Skeletal muscle cell (primary cell): Measurements from ENCODE around the gene RPN1.
A peak's percentile ranks its signal among the peaks of the same experiment; 100 is the strongest.
"Not testable (repeated sequence)": the region's sequence is repeated elsewhere in the genome, so short reads cannot be mapped to it uniquely, and the experiment has no call there.

ENCODE experiments used
- DNase-seq: peaks from one replicate; pipeline ENCODE4 v3.0.0-alpha.2; 2010; ENCODE audit warnings: low read depth
- H3K4me3 ChIP-seq: 2 replicates; pipeline ENCODE4 v1.5.1; 2011; ENCODE audit warnings: low read depth, mild to moderate bottlenecking, control low read depth, low read length, moderate library complexity

The RPN1 gene

GRCh38 chr3:128587391-128587790, 63.2 kb downstream of the RPN1 start:
- no peak for DNase-seq
- no peak overlapping the region for H3K4me3 ChIP-seq

GRCh38 chr3:128586932-128587331, 63.7 kb downstream of the RPN1 start:
- H3K4me3 ChIP-seq, DNase-seq: not testable (repeated sequence)

GRCh38 chr3:128586391-128586790, 64.2 kb downstream of the RPN1 start:
- not testable (repeated sequence) for H3K4me3 ChIP-seq, DNase-seq

GRCh38 chr3:128585974-128586373, 64.6 kb downstream of the RPN1 start:
- no peak overlapping the region for H3K4me3 ChIP-seq
- peak; percentile 16 for DNase-seq

DNA sequence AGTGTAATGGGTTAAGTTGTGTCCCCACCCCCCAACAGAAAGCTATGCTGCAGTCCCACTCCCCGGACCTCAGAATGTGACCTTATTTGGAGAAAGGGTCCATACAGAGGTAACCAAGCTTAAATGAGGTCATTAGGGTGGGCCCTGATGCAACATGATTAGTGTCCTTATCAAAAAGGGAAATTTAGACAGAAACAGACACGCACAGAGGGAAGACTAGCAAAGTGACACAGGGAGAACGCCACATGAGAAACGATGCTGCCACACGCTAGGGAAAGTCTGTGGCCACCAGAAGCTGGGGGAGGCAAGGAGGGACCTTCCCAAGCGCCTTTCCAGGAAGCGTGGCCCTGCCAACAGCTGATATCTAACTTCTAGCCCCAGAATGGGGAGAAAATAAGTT, 65.4 kb downstream of the RPN1 start:
- H3K4me3 ChIP-seq = no peak overlapping the region
- no peak for DNase-seq

GRCh38 chr3:128584412-128585020, 66.1 kb downstream of the RPN1 start:
- no peak overlapping the region for H3K4me3 ChIP-seq

DNA sequence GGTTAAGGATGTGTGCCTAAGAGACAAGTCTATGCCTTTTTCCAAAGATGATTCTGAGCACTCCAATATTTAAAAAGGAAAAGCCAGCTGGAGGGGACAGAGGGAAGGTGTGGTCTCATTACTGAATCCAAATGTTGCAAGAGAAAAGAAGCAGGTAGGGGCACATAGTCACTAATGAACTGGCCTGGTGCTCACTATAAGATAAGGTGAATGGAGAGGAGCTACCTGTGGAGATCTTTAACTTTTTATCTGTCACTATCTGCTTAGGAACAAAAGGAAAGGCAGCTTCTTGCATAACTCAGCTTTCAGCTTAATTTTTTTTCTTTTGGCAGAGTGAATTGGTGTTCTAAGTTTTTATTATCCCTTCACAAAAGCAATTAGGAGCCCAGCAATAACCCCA, 69.1 kb downstream of the RPN1 start:
- no peak for DNase-seq
- H3K4me3 ChIP-seq = no peak overlapping the region

More at GRCh38 chr3:128584412-128585020, 66.1 kb downstream of the RPN1 start:
- DNase-seq = peak; percentile 27

DNA sequence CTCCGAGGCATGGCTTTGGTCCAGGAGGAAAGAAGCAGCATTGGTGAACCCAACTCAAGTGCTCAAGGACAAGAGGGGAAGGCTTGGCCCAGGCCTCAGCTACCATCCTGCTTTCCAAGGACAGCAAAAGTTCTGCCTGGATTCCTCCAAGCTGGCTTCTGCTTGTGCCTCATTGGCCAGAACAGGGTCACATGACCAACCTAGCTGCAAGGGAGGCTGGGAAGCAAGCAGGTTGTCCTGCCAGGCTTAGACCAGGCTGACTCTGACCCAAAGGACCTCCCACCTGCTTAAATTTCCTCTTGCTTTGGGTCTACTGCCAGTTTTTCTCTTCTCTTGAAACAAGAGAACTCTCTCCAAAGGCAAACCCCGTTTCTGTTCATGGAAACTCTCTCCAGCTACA, 70.7 kb downstream of the RPN1 start:
- H3K4me3 ChIP-seq = no peak overlapping the region
- no peak for DNase-seq

- no peak for DNase-seq
- H3K4me3 ChIP-seq = no peak overlapping the region
Observed at GRCh38 chr3:128578346-128578745, 72.3 kb downstream of the RPN1 start.

- no peak for DNase-seq
- no peak overlapping the region for H3K4me3 ChIP-seq
Observed at GRCh38 chr3:128577711-128578110, 72.9 kb downstream of the RPN1 start.

DNA sequence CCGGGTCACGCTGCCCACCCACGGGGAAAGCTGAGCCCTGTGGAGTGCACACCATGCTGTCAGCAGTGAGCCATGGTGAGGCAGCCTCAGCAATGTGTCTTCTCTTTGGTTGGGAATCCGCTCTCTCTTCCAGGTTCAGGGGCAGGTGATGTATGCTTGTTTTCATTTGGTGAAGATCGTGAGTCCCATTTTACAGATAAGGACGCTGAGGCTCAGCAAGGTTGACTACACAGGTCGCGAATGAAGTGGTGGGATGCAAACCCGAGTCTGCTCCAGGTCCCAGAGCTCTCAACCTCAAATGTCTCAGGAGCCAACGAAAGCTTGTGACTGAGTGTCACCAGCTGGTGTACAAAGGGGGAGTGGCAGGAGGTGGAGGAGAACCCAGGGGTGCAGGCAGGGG, 74.3 kb downstream of the RPN1 start:
- H3K4me3 ChIP-seq = no peak overlapping the region
- no peak for DNase-seq

DNA sequence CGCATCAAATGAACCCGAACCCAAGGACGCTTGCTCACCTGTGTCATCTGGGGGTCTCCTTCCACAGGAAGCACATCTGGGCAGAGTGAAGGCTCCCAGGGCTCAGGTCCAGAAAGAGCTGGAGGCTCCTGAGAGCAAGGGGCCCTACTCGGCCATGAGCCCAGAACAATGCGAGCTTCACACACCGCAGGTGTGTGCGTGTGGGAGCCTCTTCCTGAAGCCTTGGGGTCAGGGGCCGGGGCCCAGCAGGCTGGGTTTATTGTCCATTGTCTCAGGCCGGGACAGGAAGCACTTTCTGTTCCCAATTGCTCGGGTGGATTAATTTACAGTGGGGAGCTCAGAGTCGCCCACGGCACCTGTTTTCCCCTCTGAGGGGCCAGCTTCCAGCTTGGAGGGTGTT, 74.8 kb downstream of the RPN1 start:
- no peak overlapping the region for H3K4me3 ChIP-seq
- no peak for DNase-seq

GRCh38 chr3:128573707-128574162, 76.9 kb downstream of the RPN1 start:
- H3K4me3 ChIP-seq = no peak overlapping the region
- no peak for DNase-seq

DNA sequence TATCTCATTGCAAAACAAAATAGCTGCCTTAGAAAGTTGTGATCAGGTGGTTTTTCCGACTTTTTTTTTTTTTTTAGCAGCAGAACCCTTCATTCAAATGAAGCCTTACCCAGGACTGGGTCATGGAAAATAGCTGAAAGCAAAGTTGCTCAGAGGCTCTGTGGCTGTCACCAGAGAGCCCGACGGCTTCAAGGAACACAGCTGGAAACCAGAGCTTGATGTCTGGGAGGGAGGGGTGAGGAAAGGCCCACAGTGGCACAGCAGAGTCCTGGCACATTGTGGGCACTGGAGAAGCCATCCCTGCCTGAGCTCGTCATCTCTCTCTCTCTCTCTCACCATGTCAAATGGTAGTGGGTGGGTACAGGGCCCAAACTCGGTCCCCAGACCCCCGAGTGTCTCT, 77.5 kb downstream of the RPN1 start:
- no peak for DNase-seq

GRCh38 chr3:128572644-128573105, 77.9 kb downstream of the RPN1 start:
- H3K4me3 ChIP-seq = no peak overlapping the region
- DNase-seq = no peak

More for the DNA sequence above, 77.5 kb downstream of the RPN1 start:
- H3K4me3 ChIP-seq = no peak overlapping the region

- H3K4me3 ChIP-seq = no peak overlapping the region
- DNase-seq = no peak
Observed at GRCh38 chr3:128572013-128572412, 78.6 kb downstream of the RPN1 start.
